Testis (tissue), 2 donors: ENCODE results near the gene CAMTA1.

Experiments used
- POLR2A ChIP-seq: fragments of 450-650 bp; IDR thresholded peaks from one replicate; pipeline ENCODE4 v1.6.1; 2017; ENCODE audit warnings: antibody characterized with exemption, mild to moderate bottlenecking, moderate library complexity
- TF ChIP-seq, protein P1 (sequence below), 3 experiments: fragments of 450-650 bp in 2 of 3; fragments of 200-600 bp in 1 of 3; sonication (generic) in 1 of 3; IDR thresholded peaks; one replicate each; pipeline ENCODE4 v1.5.1; 2016 to 2019; ENCODE audit warnings: antibody characterized with exemption in 3 of 3, mild to moderate bottlenecking in 2 of 3, moderate library complexity in 1 of 3

DNA sequence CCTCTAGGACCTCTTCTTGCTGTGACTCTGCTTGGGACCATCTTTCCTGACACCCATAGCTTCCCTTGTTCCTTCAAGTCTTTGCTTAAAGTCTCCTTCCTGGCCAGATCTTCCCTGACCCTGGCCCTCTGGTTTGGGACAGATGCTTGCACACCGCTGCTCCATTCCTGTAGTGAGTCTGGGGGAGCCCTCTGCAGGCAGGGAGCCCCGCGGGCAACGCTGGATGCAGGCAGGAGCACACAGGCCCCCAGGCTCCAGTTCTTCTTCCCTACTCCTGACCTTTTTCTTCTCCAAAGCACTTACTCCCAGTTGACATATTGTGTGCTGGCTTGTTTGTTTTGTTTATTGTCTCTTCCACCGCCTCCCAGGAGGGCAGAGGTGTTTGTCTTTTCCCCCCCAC lies 413.4 kb downstream of the CAMTA1 start:
- TF ChIP-seq, protein P1, sequence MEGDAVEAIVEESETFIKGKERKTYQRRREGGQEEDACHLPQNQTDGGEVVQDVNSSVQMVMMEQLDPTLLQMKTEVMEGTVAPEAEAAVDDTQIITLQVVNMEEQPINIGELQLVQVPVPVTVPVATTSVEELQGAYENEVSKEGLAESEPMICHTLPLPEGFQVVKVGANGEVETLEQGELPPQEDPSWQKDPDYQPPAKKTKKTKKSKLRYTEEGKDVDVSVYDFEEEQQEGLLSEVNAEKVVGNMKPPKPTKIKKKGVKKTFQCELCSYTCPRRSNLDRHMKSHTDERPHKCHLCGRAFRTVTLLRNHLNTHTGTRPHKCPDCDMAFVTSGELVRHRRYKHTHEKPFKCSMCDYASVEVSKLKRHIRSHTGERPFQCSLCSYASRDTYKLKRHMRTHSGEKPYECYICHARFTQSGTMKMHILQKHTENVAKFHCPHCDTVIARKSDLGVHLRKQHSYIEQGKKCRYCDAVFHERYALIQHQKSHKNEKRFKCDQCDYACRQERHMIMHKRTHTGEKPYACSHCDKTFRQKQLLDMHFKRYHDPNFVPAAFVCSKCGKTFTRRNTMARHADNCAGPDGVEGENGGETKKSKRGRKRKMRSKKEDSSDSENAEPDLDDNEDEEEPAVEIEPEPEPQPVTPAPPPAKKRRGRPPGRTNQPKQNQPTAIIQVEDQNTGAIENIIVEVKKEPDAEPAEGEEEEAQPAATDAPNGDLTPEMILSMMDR (IDR thresholded peaks at IDR 0.05): no peak
- TF ChIP-seq POLR2A: no peak
